CD8-positive, alpha-beta memory T cell (primary cell): ENCODE measurements around the gene PLCXD3. TPM values are rescaled to one million over a fixed set of nuclear protein-coding genes. Genes with fewer than 3 reads are reported as not detected.
"Not testable (repeated sequence)": the region's sequence is repeated elsewhere in the genome, so short reads cannot be mapped to it uniquely, and the experiment has no call there.

Experiments
- CTCF ChIA-PET: fragments of 350-600 bp; sonication (Branson Sonifier 250); formaldehyde crosslinking; loops from one replicate; lab custom pipeline; 2021; ENCODE audit warnings: antibody characterized with exemption; lab: Charles Lee
- POLR2A ChIA-PET: fragments of 350-600 bp; sonication (Branson Sonifier 250); formaldehyde crosslinking; loops from one replicate; lab custom pipeline; 2021; ENCODE audit warnings: antibody characterized with exemption; lab: Charles Lee
- DNase-seq, 5 donors: peaks; one replicate each; pipeline versions ENCODE4 v3.0.0 to v3.0.0-alpha.2; 2020 to 2022; ENCODE audit warnings: mixed read lengths in 1 of 5
- H3K27ac ChIP-seq: one replicate; pipeline ENCODE4 v1.7.0; 2013; ENCODE audit warnings: low read depth, mild to moderate bottlenecking, low read length, moderate library complexity
- H3K27me3 ChIP-seq: 2 replicates; pipeline ENCODE4 v1.7.0; 2013; ENCODE audit warnings: low read length, mild to moderate bottlenecking; ENCODE audit not compliant: insufficient read depth, poor library complexity, severe bottlenecking
- H3K36me3 ChIP-seq: 2 replicates; pipeline ENCODE4 v1.7.0; 2013; ENCODE audit warnings: mild to moderate bottlenecking, low read length, moderate library complexity; ENCODE audit not compliant: insufficient read depth
- H3K4me1 ChIP-seq: 2 replicates; pipeline ENCODE4 v1.7.0; 2013; ENCODE audit warnings: mild to moderate bottlenecking, low read length, moderate library complexity; ENCODE audit not compliant: insufficient read depth
- H3K4me3 ChIP-seq: 2 replicates; pipeline ENCODE4 v1.7.0; 2013; ENCODE audit warnings: mild to moderate bottlenecking, low read length
- H3K9me3 ChIP-seq: 2 replicates; pipeline ENCODE4 v1.7.0; 2013; ENCODE audit warnings: mild to moderate bottlenecking, low read length
- H3K27ac Mint-ChIP-seq, 8 donors: one replicate each; pipeline ENCODE4 v1.8.0; 2020 to 2021; ENCODE audit warnings: mixed read lengths in 8 of 8, mild to moderate bottlenecking in 6 of 8, inconsistent platforms in 3 of 8, moderate library complexity in 3 of 8
- H3K27me3 Mint-ChIP-seq, 2 donors: one replicate each; pipeline ENCODE4 v1.8.0; 2020 to 2021; ENCODE audit warnings: mixed read lengths in 2 of 2, mild to moderate bottlenecking in 1 of 2, moderate library complexity in 1 of 2
- H3K36me3 Mint-ChIP-seq, 3 donors: one replicate each; pipeline ENCODE4 v1.8.0; 2020 to 2021; ENCODE audit warnings: mixed read lengths in 3 of 3, inconsistent platforms in 1 of 3, mild to moderate bottlenecking in 1 of 3
- H3K4me1 Mint-ChIP-seq, 3 donors: one replicate each; pipeline ENCODE4 v1.8.0; 2020 to 2021; ENCODE audit warnings: mixed read lengths in 3 of 3, inconsistent platforms in 1 of 3, mild to moderate bottlenecking in 1 of 3
- H3K4me3 Mint-ChIP-seq, 7 donors: one replicate each; pipeline ENCODE4 v1.8.0; 2020 to 2021; ENCODE audit warnings: mixed read lengths in 7 of 7, mild to moderate bottlenecking in 6 of 7, moderate library complexity in 4 of 7, inconsistent platforms in 2 of 7
- H3K9me3 Mint-ChIP-seq, 5 donors: one replicate each; pipeline ENCODE4 v1.8.0; 2020 to 2022; ENCODE audit warnings: mixed read lengths in 5 of 5, mild to moderate bottlenecking in 3 of 5, moderate library complexity in 2 of 5, inconsistent platforms in 1 of 5
- polyA plus RNA-seq: library from polyadenylated mRNA; unstranded; fragments of 300-500 nt; fragmentation: Illumina TruSeq; gene quantifications from one replicate; pipeline ENCODE4 v1.2.3, GENCODE V29; 2021
- total RNA-seq, 2 experiments: library from RNA; stranded (reverse); gene quantifications; one replicate each; pipeline ENCODE4 v1.2.3, GENCODE V29; 2021

PLCXD3 gene
- total and polyA plus RNA-seq, 3 experiments from 2014 or later: not detected

- H3K27me3 Mint-ChIP-seq: no peaks in the 10 kb centered on the region
- Histone ChIP-seq H3K4me3 (no peak overlapping the region), H3K4me1 (no peaks in the 10 kb centered on the region), H3K9me3 (no peaks in the 10 kb centered on the region), H3K36me3 (no peaks in the 10 kb centered on the region), H3K27ac (no peak overlapping the region), H3K27me3 (no peaks in the 10 kb centered on the region)
- H3K4me1 Mint-ChIP-seq: no peaks in the 10 kb centered on the region
- H3K4me3 Mint-ChIP-seq: no peak overlapping the region
- peaks cover 0 to 4% (median 0%) of the 10 kb centered on the region in 5 donors for H3K9me3 Mint-ChIP-seq
- CTCF ChIA-PET: no interaction called here
- no peak overlapping the region for H3K27ac Mint-ChIP-seq
- POLR2A ChIA-PET: no interaction called here
- no peaks in the 10 kb centered on the region for H3K36me3 Mint-ChIP-seq
- DNase-seq: no peak
These were observed 174.7 kb downstream of the PLCXD3 start for GRCh38 chr5:41335596-41336181.

DNA sequence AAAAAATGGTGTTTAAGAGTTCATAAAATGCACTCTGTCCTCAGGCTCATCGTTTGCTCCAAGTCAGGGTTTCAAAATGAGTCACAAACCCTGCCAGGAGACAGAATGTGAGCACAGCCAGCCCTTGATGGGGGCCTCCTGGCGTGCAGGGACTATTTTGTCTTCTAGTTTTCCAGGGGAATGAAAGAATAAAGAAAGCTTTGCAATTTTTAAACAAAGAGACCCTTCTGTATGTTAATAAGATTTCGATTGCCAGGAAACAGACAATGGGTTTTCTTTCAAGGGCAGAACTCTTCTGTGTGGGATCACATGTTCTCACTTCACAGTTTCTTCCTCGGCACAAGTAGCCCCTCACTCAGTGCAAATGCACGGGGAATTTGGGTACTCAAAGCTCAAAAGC lies 175.6 kb downstream of the PLCXD3 start:
- Mint-ChIP-seq H3K9me3 (peaks cover 0 to 4% (median 0%) of the 10 kb centered on the region in 5 donors), H3K36me3 (no peaks in the 10 kb centered on the region)

DNA sequence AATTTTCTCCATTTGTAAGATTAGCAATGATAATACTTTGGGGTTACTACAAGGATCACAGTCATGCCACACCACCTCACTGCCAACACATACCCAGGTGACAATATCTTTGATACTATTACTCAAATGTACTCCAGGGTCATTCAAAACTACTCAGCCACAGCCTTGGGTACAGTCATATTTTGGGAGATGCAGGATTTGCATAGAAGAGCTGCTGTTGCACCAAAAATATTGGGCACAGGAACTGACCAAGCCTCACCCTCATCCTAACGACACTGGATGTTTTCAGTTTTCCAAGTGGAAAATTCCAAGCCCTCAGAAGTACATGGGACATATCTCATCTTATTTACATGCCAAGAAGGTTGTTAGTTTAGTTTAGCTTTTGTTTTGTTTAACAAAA lies 176.2 kb downstream of the PLCXD3 start:
- no peak overlapping the region for H3K27ac ChIP-seq
- no peak for DNase-seq
- no peaks in the 10 kb centered on the region for H3K36me3 ChIP-seq
- H3K4me3 Mint-ChIP-seq: no peak overlapping the region
- no peak overlapping the region for H3K27ac Mint-ChIP-seq
- peaks cover 0 to 4% (median 0%) of the 10 kb centered on the region in 5 donors for H3K9me3 Mint-ChIP-seq
- H3K4me1 ChIP-seq: no peaks in the 10 kb centered on the region
- peaks cover 0 to 2% of the 10 kb centered on the region in 2 donors for H3K27me3 Mint-ChIP-seq
- ChIA-PET CTCF (no interaction called here), POLR2A (no interaction called here)
- H3K36me3 Mint-ChIP-seq: no peaks in the 10 kb centered on the region
- H3K4me1 Mint-ChIP-seq: no peaks in the 10 kb centered on the region
- no peaks in the 10 kb centered on the region for H3K27me3 ChIP-seq
- no peaks in the 10 kb centered on the region for H3K9me3 ChIP-seq
- no peak overlapping the region for H3K4me3 ChIP-seq

More for the DNA sequence above, 175.6 kb downstream of the PLCXD3 start:
- peaks cover 0 to 2% of the 10 kb centered on the region in 2 donors for H3K27me3 Mint-ChIP-seq
- Histone ChIP-seq H3K27ac (no peak overlapping the region), H3K36me3 (no peaks in the 10 kb centered on the region), H3K9me3 (no peaks in the 10 kb centered on the region), H3K4me3 (no peak overlapping the region), H3K27me3 (no peaks in the 10 kb centered on the region), H3K4me1 (no peaks in the 10 kb centered on the region)
- no peak for DNase-seq
- POLR2A ChIA-PET: no interaction called here
- H3K4me1 Mint-ChIP-seq: no peaks in the 10 kb centered on the region
- H3K27ac Mint-ChIP-seq: no peak overlapping the region
- no peak overlapping the region for H3K4me3 Mint-ChIP-seq
- CTCF ChIA-PET: no interaction called here

DNA sequence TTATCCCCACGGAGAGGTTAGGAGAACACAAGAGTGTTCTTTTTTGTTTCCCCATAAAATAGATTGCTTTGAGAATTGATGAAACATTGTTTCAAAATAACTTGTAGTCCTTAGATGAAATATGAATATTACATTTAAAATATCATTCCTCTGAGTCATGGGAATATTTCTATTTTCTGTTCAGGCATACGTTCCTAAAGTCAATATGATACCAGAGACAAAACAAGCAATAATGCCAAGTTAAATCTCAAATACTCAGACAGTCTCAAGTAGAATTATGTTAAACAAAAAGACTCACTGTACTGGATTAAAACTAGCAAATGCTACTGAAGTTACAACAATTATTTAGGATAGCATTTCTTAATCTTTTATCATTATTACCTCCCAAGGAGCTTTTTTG lies 185.3 kb downstream of the PLCXD3 start:
- no peaks in the 10 kb centered on the region for H3K36me3 ChIP-seq
- CTCF ChIA-PET: no interaction called here
- H3K36me3 Mint-ChIP-seq: no peaks in the 10 kb centered on the region
- H3K4me3 Mint-ChIP-seq: no peak overlapping the region
- peaks cover 0 to 2% of the 10 kb centered on the region in 2 donors for H3K27me3 Mint-ChIP-seq
- no peaks in the 10 kb centered on the region for H3K27me3 ChIP-seq
- no peak overlapping the region for H3K27ac ChIP-seq
- POLR2A ChIA-PET: no interaction called here
- no peaks in the 10 kb centered on the region for H3K4me1 Mint-ChIP-seq
- no peaks in the 10 kb centered on the region for H3K4me1 ChIP-seq
- H3K4me3 ChIP-seq: no peak overlapping the region
- no peak for DNase-seq
- H3K27ac Mint-ChIP-seq: no peak overlapping the region
- no peaks in the 10 kb centered on the region for H3K9me3 ChIP-seq
- H3K9me3 Mint-ChIP-seq: peaks cover 2 to 6% (median 3%) of the 10 kb centered on the region in 5 donors

DNA sequence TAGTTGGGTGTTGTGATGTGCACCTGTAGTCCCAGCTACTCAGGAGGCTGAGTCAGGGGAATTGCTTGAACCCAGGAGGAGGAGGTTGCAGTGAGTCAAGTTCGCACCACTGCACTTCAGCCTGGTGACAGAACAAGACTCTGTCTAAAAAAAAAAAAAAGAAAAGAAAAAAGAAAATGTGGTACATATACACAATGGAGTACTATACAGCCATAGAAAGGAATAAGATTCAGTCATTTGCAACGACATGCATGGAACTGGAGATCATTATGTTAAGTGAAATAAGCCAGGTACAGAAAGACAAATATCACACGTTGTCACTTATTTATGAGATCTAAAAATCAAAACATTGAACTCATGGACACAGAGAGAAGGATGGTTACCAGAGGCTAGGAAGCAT lies 187.6 kb downstream of the PLCXD3 start:
- H3K36me3 Mint-ChIP-seq, H3K4me1 Mint-ChIP-seq, H3K27me3 ChIP-seq, DNase-seq, H3K36me3 ChIP-seq, H3K4me1 ChIP-seq, H3K27ac Mint-ChIP-seq, H3K9me3 ChIP-seq, CTCF ChIA-PET, POLR2A ChIA-PET, H3K4me3 ChIP-seq, H3K4me3 Mint-ChIP-seq, H3K27me3 Mint-ChIP-seq, H3K27ac ChIP-seq: not testable (repeated sequence)
- H3K9me3 Mint-ChIP-seq: peaks cover 1 to 13% (median 3%) of the 10 kb centered on the region in 5 donors

DNA sequence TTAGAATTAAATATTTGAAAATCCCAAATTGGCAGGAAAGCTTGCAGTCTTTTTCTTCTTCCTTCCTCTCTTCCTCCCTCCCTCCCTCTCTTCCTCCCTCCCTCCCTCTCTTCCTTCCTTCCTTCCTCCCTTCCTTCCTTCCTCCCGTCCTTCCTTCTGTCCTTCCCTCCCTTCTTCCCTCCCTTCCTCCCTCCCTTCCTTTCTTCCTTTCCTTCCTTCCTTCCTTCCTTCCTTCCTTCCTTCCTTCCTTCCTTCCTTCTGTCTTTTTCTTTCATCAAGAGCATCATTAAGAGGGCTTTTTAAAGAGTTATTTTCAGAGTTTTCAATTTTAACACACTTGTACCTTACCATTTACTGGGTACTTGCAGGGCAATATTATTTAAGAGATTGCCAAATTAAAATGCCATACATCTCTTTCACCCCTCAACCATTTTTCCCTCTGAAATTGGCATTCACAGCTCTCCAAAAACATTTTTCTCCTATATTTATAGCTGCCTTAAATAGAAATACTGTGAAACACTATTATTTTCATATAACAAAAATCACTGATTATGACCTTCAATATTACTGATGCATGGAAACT lies 197.8 kb downstream of the PLCXD3 start:
- CTCF ChIA-PET: no interaction called here
- H3K4me1 Mint-ChIP-seq: no peaks in the 10 kb centered on the region

DNA sequence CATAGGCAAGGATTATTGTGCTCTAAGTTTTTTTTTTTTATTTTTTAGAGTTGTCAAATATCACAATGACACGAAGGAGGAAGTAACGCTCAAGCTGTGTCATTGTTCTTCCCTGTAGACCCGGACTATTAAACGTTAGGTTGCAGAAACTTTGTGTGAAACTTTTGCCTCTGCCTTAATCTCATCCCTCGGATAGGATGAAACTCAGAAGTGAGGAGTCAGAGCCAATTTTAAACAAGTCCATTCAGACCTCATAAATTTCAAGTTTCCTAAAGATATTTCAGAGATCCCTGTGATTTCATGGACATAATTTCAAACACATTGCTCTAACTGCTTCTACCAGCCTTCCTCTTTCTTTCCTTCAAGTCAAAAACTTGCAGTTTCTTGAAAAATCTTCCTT lies 198.3 kb downstream of the PLCXD3 start:
- DNase-seq: no peak
- H3K4me3 ChIP-seq: no peak overlapping the region

More for the DNA sequence above, 197.8 kb downstream of the PLCXD3 start:
- H3K27me3 ChIP-seq: no peaks in the 10 kb centered on the region
- no peaks in the 10 kb centered on the region for H3K4me1 ChIP-seq
- no peaks in the 10 kb centered on the region for H3K36me3 Mint-ChIP-seq
- H3K27ac ChIP-seq: no peak overlapping the region
- H3K4me3 ChIP-seq: no peak overlapping the region
- POLR2A ChIA-PET: no interaction called here
- H3K4me3 Mint-ChIP-seq: no peak overlapping the region
- no peak overlapping the region for H3K27ac Mint-ChIP-seq
- no peaks in the 10 kb centered on the region for H3K9me3 ChIP-seq
- peaks cover 0 to 3% (median 2%) of the 10 kb centered on the region in 5 donors for H3K9me3 Mint-ChIP-seq
- H3K36me3 ChIP-seq: no peaks in the 10 kb centered on the region
- DNase-seq: no peak
- no peaks in the 10 kb centered on the region for H3K27me3 Mint-ChIP-seq

DNA sequence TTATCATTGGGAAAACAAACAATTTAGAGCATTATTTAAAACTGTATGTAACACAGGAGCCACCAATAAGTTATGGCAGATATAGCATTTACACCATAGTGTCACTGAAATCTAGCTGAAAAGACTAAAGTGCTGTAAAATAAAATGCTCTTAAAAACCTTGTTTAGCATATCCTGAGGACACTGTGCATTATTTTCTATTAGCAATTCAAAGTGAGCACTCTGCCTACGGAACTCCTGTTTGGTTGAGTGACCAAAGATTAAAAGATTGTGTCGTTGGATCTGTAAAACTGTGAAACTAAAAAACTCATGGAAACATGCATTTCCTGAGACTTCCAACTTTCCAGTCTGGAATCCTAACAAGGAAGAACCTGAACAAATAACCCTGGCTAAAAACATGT lies 201.1 kb downstream of the PLCXD3 start:
- CTCF ChIA-PET: no interaction called here
- H3K36me3 ChIP-seq: no peaks in the 10 kb centered on the region
- Mint-ChIP-seq H3K9me3 (peaks cover 0 to 2% (median 0%) of the 10 kb centered on the region in 5 donors), H3K4me3 (no peak overlapping the region), H3K4me1 (no peaks in the 10 kb centered on the region), H3K36me3 (no peaks in the 10 kb centered on the region), H3K27me3 (no peaks in the 10 kb centered on the region), H3K27ac (no peak overlapping the region)
- no peaks in the 10 kb centered on the region for H3K9me3 ChIP-seq
- POLR2A ChIA-PET: no interaction called here
- no peak for DNase-seq
- H3K4me1 ChIP-seq: no peaks in the 10 kb centered on the region
- no peaks in the 10 kb centered on the region for H3K27me3 ChIP-seq
- H3K27ac ChIP-seq: no peak overlapping the region
- no peak overlapping the region for H3K4me3 ChIP-seq

More for the DNA sequence above, 198.3 kb downstream of the PLCXD3 start:
- H3K9me3 ChIP-seq: no peaks in the 10 kb centered on the region
- peaks cover 0 to 3% (median 2%) of the 10 kb centered on the region in 5 donors for H3K9me3 Mint-ChIP-seq
- no peaks in the 10 kb centered on the region for H3K4me1 ChIP-seq
- no peak overlapping the region for H3K4me3 Mint-ChIP-seq
- H3K27me3 Mint-ChIP-seq: no peaks in the 10 kb centered on the region
- no peaks in the 10 kb centered on the region for H3K36me3 ChIP-seq
- no peaks in the 10 kb centered on the region for H3K27me3 ChIP-seq
- no peaks in the 10 kb centered on the region for H3K4me1 Mint-ChIP-seq
- ChIA-PET POLR2A (no interaction called here), CTCF (no interaction called here)
- no peak overlapping the region for H3K27ac Mint-ChIP-seq
- no peaks in the 10 kb centered on the region for H3K36me3 Mint-ChIP-seq
- H3K27ac ChIP-seq: no peak overlapping the region
